HG03378 (cell line): Measurements from ENCODE around the gene ATG12.
"Not testable (repeated sequence)": the region's sequence is repeated elsewhere in the genome, so short reads cannot be mapped to it uniquely, and the experiment has no call there.

Source experiments
- ATAC-seq: cut with Tn5 transposase; IDR thresholded peaks from one replicate; pipeline ENCODE4 v1.9.1; 2021; ENCODE audit warnings: mild to moderate bottlenecking, moderate library complexity; ENCODE audit not compliant: unreplicated experiment

Gene ATG12

GRCh38 chr5:115809946-115810345 is 31.4 kb downstream of the ATG12 start:
- no peak for ATAC-seq

- ATAC-seq: not testable (repeated sequence)
Observed at GRCh38 chr5:115808066-115808465, 33.3 kb downstream of the ATG12 start.

- no peak for ATAC-seq
Observed at GRCh38 chr5:115807654-115808052, 33.7 kb downstream of the ATG12 start.

DNA sequence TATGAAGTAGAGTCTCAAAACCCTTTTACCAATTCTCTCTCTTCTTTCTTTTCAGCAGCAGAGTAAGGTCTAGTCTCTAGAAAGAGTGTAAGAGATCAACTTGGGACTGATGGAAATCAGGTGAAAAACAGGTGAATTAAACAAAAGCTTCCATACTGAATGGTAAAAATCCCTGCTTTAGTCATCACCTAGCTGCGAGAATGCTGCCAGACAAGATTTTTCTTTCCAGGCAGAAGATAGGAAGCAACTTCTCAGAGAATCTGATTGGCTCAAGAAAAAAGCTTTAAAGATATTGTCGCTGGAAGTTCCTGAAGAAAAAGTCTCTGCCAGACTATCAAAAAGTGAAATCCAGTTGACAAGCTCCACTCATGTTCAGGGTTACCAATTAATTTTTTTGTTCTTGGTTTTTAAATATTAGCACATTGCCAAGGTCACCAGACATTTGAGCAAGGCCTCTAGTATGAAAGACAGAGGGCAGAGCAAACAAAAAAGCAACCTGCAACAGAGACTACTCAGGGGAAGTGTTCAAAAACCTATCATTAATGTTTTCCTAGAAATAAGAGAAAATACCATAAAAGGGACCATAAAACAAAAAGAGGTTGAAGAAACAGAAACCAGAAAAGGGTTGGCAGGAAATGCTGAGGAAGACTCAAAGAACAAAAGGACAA is 34.2 kb downstream of the ATG12 start:
- ATAC-seq: no peak

DNA sequence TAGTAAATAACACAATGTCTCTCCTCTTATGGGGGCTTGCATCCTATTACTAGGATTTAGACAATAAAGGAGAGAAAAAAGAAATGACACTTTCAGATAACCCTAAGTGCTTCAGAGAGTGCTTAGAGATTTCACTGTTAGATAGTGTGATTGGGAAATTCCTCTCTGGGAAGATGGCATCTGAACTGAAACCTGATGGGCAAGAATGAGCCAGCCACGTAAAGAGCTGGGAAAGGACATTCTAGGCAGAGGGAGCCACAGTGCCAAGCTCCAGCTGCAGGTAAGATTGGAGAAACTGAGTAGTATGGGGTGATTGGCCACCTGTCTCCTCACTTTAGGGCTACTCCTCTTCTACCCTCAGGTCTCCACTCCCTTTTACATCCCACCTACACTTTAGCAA is 39.4 kb downstream of the ATG12 start:
- ATAC-seq: no peak

DNA sequence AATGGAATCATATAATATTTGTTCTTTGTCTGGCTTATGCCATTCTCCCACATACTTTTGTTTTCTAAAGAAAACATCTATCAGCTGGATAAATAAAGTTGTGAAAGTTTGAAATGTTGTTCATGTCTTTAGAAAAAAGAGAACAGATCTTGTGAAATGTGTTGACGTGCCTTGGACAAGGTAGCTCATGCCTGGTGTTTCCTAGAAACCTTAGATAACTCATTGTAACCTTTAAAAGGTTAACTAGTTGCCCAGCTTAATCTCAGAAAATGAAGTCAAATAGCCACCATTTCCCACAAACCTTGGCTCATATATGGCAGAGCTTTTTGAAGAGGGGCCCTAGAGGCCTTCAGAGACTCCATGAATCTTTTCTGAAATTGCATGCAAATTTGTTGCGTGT is 40.2 kb downstream of the ATG12 start:
- ATAC-seq: no peak

GRCh38 chr5:115800108-115800507 is 41.3 kb downstream of the ATG12 start:
- no peak for ATAC-seq

- ATAC-seq: no peak
Observed at GRCh38 chr5:115798252-115798651, 43.1 kb downstream of the ATG12 start.

DNA sequence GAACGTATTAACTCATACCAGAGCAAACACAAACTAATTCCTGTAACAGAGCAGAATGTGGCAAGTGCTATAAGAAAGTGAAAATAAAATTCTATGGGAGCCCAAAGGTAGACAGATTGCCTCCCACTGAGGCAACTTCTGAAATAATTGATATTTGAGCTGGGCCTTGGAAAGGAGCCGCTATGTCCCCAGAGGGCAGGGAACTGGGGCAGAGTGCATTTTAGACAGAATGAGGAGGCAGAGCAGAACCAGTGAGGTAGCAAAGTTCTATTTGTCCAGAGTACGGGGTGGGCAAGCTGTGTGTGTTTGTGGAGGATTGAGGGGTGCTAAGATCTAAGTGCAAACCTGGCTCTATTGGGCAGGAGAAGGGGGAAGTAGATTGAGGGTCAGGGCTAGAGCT is 44.7 kb downstream of the ATG12 start:
- ATAC-seq: no peak

DNA sequence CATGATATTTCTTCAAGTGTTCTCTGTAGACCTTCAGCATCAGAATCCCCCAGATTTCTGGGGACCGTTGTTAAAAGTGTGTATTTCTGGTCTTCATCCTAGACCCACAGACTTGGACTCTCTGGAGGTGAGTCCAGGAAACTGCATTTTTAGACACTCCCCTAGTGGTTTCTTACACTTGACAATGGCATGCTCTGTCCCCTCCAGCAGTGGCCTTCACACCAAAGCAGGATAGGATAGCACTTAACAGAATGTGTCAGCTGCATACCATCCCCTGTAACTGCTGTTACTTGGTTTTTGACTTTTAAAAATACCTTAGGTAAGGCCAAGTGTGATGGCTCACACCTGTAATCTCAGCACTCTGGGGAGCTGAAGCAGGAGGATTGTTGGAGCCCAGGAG is 45.7 kb downstream of the ATG12 start:
- no peak for ATAC-seq

GRCh38 chr5:115788440-115788839 is 52.9 kb downstream of the ATG12 start:
- ATAC-seq: no peak

GRCh38 chr5:115787426-115787825 is 53.9 kb downstream of the ATG12 start:
- ATAC-seq: no peak

- no peak for ATAC-seq
Observed at GRCh38 chr5:115785381-115786065, 55.8 kb downstream of the ATG12 start.

DNA sequence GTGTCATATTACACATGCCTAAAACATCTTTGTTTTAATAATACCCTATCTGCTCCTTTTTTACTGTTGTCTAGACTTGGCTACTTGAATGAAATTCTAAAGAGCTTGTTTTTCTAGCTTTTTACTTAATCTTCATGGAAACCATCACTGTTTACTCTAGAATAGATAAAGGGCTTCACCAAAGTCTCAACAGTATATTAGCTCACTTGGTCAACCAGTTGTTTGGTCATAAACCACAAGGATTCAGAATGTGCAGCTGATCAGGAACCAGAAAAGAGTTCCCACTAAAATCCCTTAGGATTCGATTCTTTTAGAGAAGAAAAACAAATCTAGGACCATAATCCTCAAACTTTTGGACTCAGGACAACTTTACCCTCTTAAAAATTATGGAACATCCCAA is 62.9 kb downstream of the ATG12 start:
- no peak for ATAC-seq
